Measurements from ENCODE around the gene GIPC3.

DNA sequence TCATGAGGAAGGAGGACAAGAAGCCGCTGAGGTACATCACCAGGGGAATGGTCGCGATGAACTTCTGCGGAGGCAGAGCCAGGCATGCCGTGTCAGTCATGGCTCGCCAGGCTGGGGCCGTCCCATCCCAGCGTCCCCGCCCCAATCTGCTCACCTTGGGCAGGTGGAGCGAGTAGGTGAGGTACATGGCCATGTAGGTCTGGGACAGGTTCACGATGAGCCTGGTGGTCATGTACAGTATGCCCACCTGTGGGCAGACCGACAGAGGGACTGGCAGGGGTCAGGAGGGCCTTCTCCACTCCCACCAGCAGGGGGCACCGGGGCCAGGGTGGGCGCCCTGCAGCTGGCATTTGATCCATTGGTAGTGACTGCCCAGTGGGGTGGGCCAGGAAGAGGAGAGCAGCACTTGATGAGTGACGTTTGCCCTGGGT, 38.0 kb upstream of the GIPC3 start:
- TF ChIP-seq POLR2A (IDR thresholded peaks at IDR 0.05; ENCODE audit: low read depth, low read length), result no peak
- no peak for TF ChIP-seq POLR2AphosphoS5 (IDR thresholded peaks at IDR 0.05; ENCODE audit: low read depth, low read length)
